MM.1S (cell line): Measurements from ENCODE around the gene WDR43.

Experiments
- CTCF ChIP-seq: fragments of 300-600 bp; sonication (generic); IDR thresholded peaks from 2 replicates; pipeline ENCODE4 v1.5.1; 2016; ENCODE audit warnings: antibody characterized with exemption, low read length, mixed read lengths
- EZH2 ChIP-seq: fragments of 300-600 bp; sonication (generic); optimal IDR thresholded peaks from 2 replicates; pipeline ENCODE3; 2017; ENCODE audit warnings: low read depth, mild to moderate bottlenecking, antibody characterized with exemption, low read length, mixed read lengths
- EZH2phosphoT487 ChIP-seq: fragments of 300-600 bp; sonication (generic); IDR thresholded peaks from 2 replicates; pipeline ENCODE4 v1.6.1; 2018; ENCODE audit warnings: antibody characterized with exemption, low read length

GRCh38 chr2:28880193-28880592 is 14.3 kb upstream of the WDR43 start:
- TF ChIP-seq CTCF: no peak
- no peak for TF ChIP-seq EZH2
- TF ChIP-seq EZH2phosphoT487: no peak
